Skeletal muscle tissue (tissue), 4 donors: ENCODE measurements around the gene ZFAND3. TPM values are rescaled to one million over a fixed set of nuclear protein-coding genes. Genes with fewer than 3 reads are reported as not detected.

ENCODE experiments used
- H3K27ac ChIP-seq: one replicate; pipeline ENCODE4 v1.7.0; 2013; ENCODE audit warnings: mild to moderate bottlenecking, low read depth, low read length, inconsistent platforms
- H3K27me3 ChIP-seq, 3 donors: one replicate each; pipeline ENCODE4 v1.7.0; 2013; ENCODE audit warnings: low read length in 3 of 3; ENCODE audit not compliant: control insufficient read depth in 3 of 3, insufficient read depth in 3 of 3
- H3K36me3 ChIP-seq, 3 donors: one replicate each; pipeline ENCODE4 v1.7.0; 2013; ENCODE audit warnings: low read length in 3 of 3; ENCODE audit not compliant: control insufficient read depth in 3 of 3, insufficient read depth in 3 of 3
- H3K4me1 ChIP-seq, 3 donors: one replicate each; pipeline ENCODE4 v1.7.0; 2013; ENCODE audit warnings: low read length in 3 of 3, mild to moderate bottlenecking in 3 of 3; ENCODE audit not compliant: control insufficient read depth in 3 of 3, insufficient read depth in 3 of 3
- H3K4me3 ChIP-seq, 3 donors: one replicate each; pipeline ENCODE4 v1.7.0; 2013; ENCODE audit warnings: low read length in 3 of 3
- H3K9ac ChIP-seq, 3 donors: one replicate each; pipeline ENCODE4 v1.7.0; 2013; ENCODE audit warnings: low read length in 3 of 3, mild to moderate bottlenecking in 3 of 3, moderate library complexity in 2 of 3, low read depth in 1 of 3
- H3K9me3 ChIP-seq, 3 donors: one replicate each; pipeline ENCODE4 v1.7.0; 2013; ENCODE audit warnings: low read length in 3 of 3; ENCODE audit not compliant: control insufficient read depth in 3 of 3
- total RNA-seq: library from RNA; depleted of rRNA; stranded (reverse); fragments of >200 nt; gene quantifications from one replicate; pipeline ENCODE4 v1.2.3, GENCODE V29; 2014
- donor health status: Osteomylitis.

The ZFAND3 gene
- total RNA-seq, 1 donor from 2014 or later = 23.0 TPM

DNA sequence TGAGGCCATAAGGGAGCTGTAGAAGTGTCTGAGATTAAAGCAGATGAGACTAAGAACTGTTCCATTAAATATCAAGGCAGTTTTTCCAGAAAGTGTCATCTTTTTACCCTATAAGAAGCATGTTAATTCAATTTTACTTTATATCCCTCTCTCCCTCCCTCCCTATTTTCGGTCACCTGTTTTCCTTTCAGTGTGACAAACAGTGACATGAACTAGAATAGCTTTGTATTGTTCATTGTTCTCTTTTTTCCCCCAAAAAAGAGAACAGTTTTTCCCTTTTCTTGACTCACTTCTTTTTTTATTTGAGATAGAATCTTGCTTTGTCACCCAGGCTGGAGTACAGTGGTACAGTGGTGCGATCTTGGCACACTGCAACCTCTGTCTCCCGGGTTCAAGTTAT, 269.3 kb downstream of the ZFAND3 start:
- Histone ChIP-seq H3K36me3 (no peaks in the 10 kb centered on the region), H3K27me3 (no peaks in the 10 kb centered on the region), H3K4me3 (no peak overlapping the region), H3K4me1 (peaks cover 0 to 5% (median 0%) of the 10 kb centered on the region in 3 donors), H3K27ac (no peak overlapping the region), H3K9me3 (no peaks in the 10 kb centered on the region), H3K9ac (no peak overlapping the region)

DNA sequence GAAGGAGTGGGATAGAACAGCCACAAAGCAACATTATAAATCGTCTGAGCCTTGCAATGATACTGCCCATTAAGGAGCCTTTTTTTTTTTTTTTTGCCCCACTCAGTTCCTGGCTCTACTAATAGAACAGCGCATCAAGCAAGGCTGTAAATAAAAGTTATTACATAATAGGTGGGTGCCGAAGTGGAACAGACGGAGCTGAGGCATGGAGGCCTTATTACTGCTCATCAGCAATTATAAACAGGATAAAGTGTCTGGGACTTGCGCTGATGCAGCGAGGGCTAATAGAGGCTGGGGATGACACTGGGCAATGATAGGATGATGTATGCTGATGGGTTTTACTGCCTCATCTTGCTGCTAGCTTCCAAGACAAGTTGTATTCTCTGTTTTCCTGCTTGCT, 272.1 kb downstream of the ZFAND3 start:
- Histone ChIP-seq H3K27me3 (no peaks in the 10 kb centered on the region), H3K4me1 (peaks cover 0 to 2% (median 0%) of the 10 kb centered on the region in 3 donors), H3K9me3 (no peaks in the 10 kb centered on the region), H3K9ac (no peak overlapping the region), H3K27ac (no peak overlapping the region), H3K36me3 (no peaks in the 10 kb centered on the region), H3K4me3 (no peak overlapping the region)

DNA sequence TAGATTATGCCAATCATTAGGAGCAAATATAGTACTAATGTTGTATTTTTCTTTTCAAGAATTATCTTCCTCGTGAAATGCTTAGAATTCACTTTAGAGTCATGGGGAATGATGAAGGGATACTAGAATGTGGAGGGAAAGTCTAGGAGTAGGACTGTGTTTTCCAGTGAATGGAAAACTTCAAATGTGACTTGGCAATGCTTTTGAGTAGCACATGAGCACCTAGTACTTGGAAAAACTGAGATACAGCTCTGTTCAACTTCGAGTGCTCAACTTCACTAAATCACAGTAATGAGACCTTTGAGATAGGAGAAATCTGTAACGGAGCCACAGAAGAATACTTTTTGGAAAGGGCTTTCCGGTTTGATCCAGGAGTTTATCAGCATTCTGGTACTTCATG, 272.9 kb downstream of the ZFAND3 start:
- Histone ChIP-seq H3K27ac (no peak overlapping the region), H3K9ac (no peak overlapping the region), H3K9me3 (no peaks in the 10 kb centered on the region), H3K4me1 (peaks cover 0 to 2% (median 0%) of the 10 kb centered on the region in 3 donors), H3K27me3 (no peaks in the 10 kb centered on the region), H3K4me3 (no peak overlapping the region), H3K36me3 (no peaks in the 10 kb centered on the region)

DNA sequence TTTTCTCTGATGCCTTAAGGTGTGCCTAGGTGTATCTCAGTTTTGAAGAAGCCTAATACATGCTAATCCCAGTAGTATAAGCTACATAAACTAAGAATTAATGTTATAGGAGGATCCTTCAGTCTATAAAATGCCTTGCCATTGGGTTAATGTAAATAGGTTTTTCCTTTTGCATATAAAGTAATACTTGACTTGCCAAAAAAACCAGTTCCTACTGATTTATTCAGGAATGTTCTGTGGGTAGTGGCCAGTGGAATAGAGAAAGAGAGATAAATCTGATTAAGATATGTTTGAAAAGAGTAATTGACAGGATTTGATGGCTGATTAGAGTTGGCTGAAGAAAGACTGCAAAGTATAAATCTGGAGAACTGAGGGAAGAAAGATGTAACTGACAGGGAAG, 273.4 kb downstream of the ZFAND3 start:
- Histone ChIP-seq H3K27ac (no peak overlapping the region), H3K36me3 (no peaks in the 10 kb centered on the region), H3K4me1 (peaks cover 0 to 2% (median 0%) of the 10 kb centered on the region in 3 donors), H3K27me3 (no peaks in the 10 kb centered on the region), H3K4me3 (no peak overlapping the region), H3K9me3 (no peaks in the 10 kb centered on the region), H3K9ac (no peak overlapping the region)

DNA sequence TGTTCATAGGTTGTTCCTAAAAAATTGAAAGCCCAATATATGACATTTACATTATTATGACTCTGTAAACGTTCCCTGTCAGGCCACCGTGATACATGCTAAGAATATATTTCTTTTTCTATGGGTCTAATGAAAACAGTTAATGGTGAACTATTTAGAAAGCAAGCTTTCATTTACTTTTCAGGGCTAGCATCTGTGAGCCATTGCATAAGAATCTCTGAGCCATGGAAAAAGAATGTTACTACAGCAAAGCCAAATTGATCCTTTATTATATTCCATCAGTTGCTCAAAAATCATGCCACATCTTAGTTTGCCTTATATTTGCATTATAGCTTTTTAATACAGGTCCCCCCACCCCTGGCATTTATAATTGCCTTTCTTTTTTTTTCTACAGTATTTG, 275.5 kb downstream of the ZFAND3 start:
- H3K27ac ChIP-seq = no peak overlapping the region
- H3K4me1 ChIP-seq = peaks cover 0 to 2% (median 0%) of the 10 kb centered on the region in 3 donors
- no peak overlapping the region for H3K9ac ChIP-seq
- no peaks in the 10 kb centered on the region for H3K27me3 ChIP-seq
- no peaks in the 10 kb centered on the region for H3K36me3 ChIP-seq
- H3K9me3 ChIP-seq = no peaks in the 10 kb centered on the region
- H3K4me3 ChIP-seq = no peak overlapping the region

DNA sequence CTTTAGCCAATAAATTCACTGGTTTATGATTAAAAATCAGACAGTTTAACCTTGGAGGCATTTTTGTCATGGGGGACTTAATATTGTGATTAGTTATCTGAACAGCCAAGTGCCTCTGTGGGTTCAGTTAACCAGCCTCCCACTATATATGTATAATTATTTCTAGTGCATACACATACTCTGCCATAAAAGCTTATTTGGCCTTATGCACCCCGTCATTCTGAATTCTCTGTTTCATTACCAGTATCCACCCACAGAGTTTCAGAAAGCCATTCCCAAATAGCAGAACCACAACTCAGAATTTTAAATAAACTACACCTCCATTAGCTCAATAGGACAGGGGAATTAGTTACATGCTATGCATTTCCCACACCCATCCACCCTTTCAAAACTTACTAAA, 279.7 kb downstream of the ZFAND3 start:
- H3K4me1 ChIP-seq = no peaks in the 10 kb centered on the region
- no peak overlapping the region for H3K4me3 ChIP-seq
- no peaks in the 10 kb centered on the region for H3K36me3 ChIP-seq
- no peak overlapping the region for H3K27ac ChIP-seq
- H3K9me3 ChIP-seq = no peaks in the 10 kb centered on the region
- H3K9ac ChIP-seq = no peak overlapping the region
- no peaks in the 10 kb centered on the region for H3K27me3 ChIP-seq

DNA sequence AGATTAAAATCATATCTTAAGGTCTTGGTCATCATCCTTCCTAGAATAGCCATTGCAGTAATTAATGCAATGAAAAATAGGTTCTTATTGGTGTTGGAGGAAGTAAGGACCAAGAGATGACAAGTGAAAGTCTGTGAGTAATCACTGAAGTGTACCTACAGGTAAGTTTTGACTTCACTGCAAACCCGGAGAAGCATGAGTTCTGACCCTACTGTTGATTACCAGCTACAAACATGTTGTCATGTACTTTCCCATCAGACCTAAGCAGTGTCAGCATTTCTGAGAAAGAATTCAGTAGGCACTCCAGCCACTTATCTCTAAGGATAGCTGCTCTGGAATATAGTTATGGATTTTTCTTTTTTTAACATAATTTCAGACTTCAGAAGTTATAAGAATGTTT, 280.9 kb downstream of the ZFAND3 start:
- no peak overlapping the region for H3K9ac ChIP-seq
- H3K36me3 ChIP-seq = no peaks in the 10 kb centered on the region
- no peaks in the 10 kb centered on the region for H3K4me1 ChIP-seq
- H3K9me3 ChIP-seq = no peaks in the 10 kb centered on the region
- H3K27me3 ChIP-seq = no peaks in the 10 kb centered on the region
- H3K4me3 ChIP-seq = no peak overlapping the region
- H3K27ac ChIP-seq = no peak overlapping the region

DNA sequence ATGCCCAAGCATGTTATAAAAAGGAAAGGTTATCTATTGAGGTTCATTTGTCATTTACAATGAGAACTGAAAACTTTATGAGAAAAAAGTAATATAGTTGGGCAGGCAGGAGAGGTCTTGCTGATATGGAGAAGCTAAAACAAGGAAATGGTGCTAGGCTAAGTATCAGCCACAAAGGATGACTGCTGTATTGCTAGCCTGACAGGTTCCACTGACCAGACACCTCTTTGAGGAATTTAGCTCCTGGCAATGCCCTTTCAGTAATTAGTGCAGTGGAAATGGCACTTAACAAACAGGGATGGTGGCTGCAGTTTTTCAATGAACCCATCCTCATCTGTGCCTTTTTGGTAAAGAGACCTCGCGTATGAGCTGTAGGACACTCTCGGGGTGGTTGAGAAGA, 284.4 kb downstream of the ZFAND3 start:
- Histone ChIP-seq H3K4me1 (no peaks in the 10 kb centered on the region), H3K27me3 (no peaks in the 10 kb centered on the region), H3K4me3 (no peak overlapping the region), H3K9me3 (no peaks in the 10 kb centered on the region), H3K27ac (no peak overlapping the region), H3K9ac (no peak overlapping the region), H3K36me3 (no peaks in the 10 kb centered on the region)

DNA sequence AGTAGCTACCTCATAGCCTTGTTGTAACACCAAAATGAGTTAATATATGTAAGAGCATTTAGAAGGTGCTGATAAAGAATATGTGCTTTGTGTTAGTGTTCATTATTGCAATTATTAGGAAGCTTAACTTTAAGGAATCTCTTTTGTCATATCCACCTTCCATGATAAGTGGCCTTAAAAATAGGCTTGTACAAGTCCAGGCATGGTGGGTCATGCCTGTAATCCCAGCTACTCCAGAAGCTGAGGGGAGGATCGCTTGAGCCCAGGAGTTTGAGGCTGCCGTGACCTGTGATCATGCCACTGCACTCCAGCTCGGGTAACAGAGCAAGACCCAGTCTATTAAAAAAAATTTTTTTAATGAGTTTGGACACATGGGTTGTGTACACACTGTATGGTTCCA, 285.5 kb downstream of the ZFAND3 start:
- Histone ChIP-seq H3K9ac (no peak overlapping the region), H3K9me3 (no peaks in the 10 kb centered on the region), H3K4me1 (no peaks in the 10 kb centered on the region), H3K27ac (no peak overlapping the region), H3K4me3 (no peak overlapping the region), H3K36me3 (no peaks in the 10 kb centered on the region), H3K27me3 (no peaks in the 10 kb centered on the region)

DNA sequence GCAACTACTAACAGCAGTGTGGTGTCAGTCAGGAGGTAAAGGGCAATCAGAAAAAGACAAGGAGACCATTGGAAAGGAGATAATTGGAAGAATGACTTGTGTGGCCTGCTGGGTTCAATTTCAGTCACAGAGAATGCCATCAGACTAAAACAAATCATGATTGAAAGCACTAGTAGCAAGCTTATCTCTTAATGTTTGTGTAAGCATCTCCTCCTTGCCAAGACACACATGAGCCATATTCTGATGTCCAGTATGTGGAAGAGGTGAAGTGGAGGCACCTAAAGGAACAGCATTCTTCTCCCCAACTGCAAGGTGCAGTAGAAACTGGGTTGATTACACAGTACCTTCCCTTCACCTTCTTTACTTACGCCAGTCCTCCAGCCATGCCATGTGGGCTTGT, 287.5 kb downstream of the ZFAND3 start:
- no peak overlapping the region for H3K4me3 ChIP-seq
- peaks cover 0 to 6% (median 5%) of the 10 kb centered on the region in 3 donors for H3K4me1 ChIP-seq
- no peak overlapping the region for H3K9ac ChIP-seq
- H3K36me3 ChIP-seq = no peaks in the 10 kb centered on the region
- H3K27me3 ChIP-seq = no peaks in the 10 kb centered on the region
- no peaks in the 10 kb centered on the region for H3K9me3 ChIP-seq
- H3K27ac ChIP-seq = no peak overlapping the region

DNA sequence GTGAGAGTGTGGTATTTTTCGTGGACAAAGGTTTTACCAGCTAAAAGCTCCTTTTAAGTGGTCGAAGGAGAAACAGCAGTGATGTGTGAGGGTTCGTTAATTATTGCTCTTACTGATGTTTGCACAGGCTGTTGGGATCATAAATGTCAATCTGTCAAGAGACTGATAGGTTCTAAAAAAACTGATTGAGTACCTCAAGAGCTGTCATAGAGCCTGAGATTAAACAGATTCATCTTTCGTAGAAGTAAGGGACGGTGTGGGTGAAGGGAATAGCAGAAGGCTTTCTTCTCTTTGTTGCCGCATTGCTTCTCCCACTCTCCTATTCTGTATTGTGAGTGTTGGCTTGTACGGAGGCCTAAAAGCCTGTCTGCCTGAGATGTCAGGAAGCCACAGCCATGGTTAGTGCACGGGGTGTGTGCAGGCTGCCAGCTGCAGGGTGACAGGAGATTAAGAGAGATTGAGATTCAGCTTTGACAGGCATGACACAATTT, 291.0 kb downstream of the ZFAND3 start:
- no peak overlapping the region for H3K9ac ChIP-seq

More for the DNA sequence above, 291.0 kb downstream of the ZFAND3 start:
- H3K27me3 ChIP-seq = no peaks in the 10 kb centered on the region
- H3K36me3 ChIP-seq = no peaks in the 10 kb centered on the region
- H3K27ac ChIP-seq = no peak overlapping the region
- no peak overlapping the region for H3K4me3 ChIP-seq
- H3K9me3 ChIP-seq = no peaks in the 10 kb centered on the region
- H3K4me1 ChIP-seq = peaks cover 4 to 9% (median 6%) of the 10 kb centered on the region in 3 donors
